Loucy (cell line): ENCODE measurements around the gene ZNF598.
A peak's percentile ranks its signal among the peaks of the same experiment; 100 is the strongest.

Source experiments
- H2AFZ ChIP-seq: fragments of 200-600 bp; sonication (generic); 2 replicates; pipeline ENCODE4 v1.6.0; 2016; ENCODE audit warnings: antibody characterized with exemption, mild to moderate bottlenecking, low read length, moderate library complexity
- H3F3A ChIP-seq: fragments of 200-600 bp; 2 replicates; pipeline ENCODE4 v1.6.0; 2016; ENCODE audit warnings: antibody characterized with exemption, low read depth, mild to moderate bottlenecking
- H3K27me3 ChIP-seq: fragments of 200-600 bp; sonication (generic); 2 replicates; pipeline ENCODE4 v1.6.1; 2014; ENCODE audit warnings: low read length, mild to moderate bottlenecking; ENCODE audit not compliant: insufficient read depth, poor library complexity, severe bottlenecking
- H3K36me3 ChIP-seq: fragments of 200-600 bp; sonication (generic); 2 replicates; pipeline ENCODE4 v1.6.1; 2016; ENCODE audit warnings: low read length; ENCODE audit not compliant: insufficient read depth
- H3K4me1 ChIP-seq: fragments of 200-600 bp; sonication (generic); 2 replicates; pipeline ENCODE4 v1.5.1; 2014; ENCODE audit warnings: low read length, mild to moderate bottlenecking; ENCODE audit not compliant: insufficient read depth, poor library complexity, severe bottlenecking
- H3K4me2 ChIP-seq: fragments of 200-600 bp; sonication (generic); 2 replicates; pipeline ENCODE4 v1.6.0; 2014; ENCODE audit warnings: antibody characterized with exemption, low read length, low read depth, mild to moderate bottlenecking; ENCODE audit not compliant: poor library complexity, severe bottlenecking
- H3K4me3 ChIP-seq: fragments of 200-600 bp; sonication (generic); 2 replicates; pipeline ENCODE4 v1.5.1; 2014; ENCODE audit warnings: low read length, mild to moderate bottlenecking, mixed read lengths; ENCODE audit not compliant: poor library complexity, severe bottlenecking
- H3K79me2 ChIP-seq: fragments of 200-600 bp; sonication (generic); 2 replicates; pipeline ENCODE4 v1.6.1; 2014; ENCODE audit warnings: low read length; ENCODE audit not compliant: insufficient read depth
- H3K9ac ChIP-seq: fragments of 200-600 bp; sonication (generic); 2 replicates; pipeline ENCODE4 v1.6.0; 2014; ENCODE audit warnings: mild to moderate bottlenecking, low read depth, low read length, moderate library complexity; ENCODE audit not compliant: poor library complexity, severe bottlenecking
- H3K9me2 ChIP-seq: fragments of 200-600 bp; sonication (generic); replicated peaks from 2 replicates; pipeline ENCODE4 v1.6.1; 2016; ENCODE audit warnings: low read depth, low read length, mixed read lengths
- H3K9me3 ChIP-seq: fragments of 200-600 bp; sonication (generic); 2 replicates; pipeline ENCODE4 v1.6.1; 2014; ENCODE audit warnings: mild to moderate bottlenecking, antibody characterized with exemption, low read length, low read depth; ENCODE audit not compliant: insufficient read depth
- H4K20me1 ChIP-seq: fragments of 200-600 bp; sonication (generic); 2 replicates; pipeline ENCODE4 v1.6.0; 2014; ENCODE audit warnings: antibody characterized with exemption, low read length, mild to moderate bottlenecking; ENCODE audit not compliant: insufficient read depth, poor library complexity, severe bottlenecking
- CTCF ChIP-seq: fragments of 200-600 bp; sonication (generic); conservative IDR thresholded peaks from 2 replicates; pipeline ENCODE4 v1.5.1; 2014; ENCODE audit warnings: mild to moderate bottlenecking, antibody characterized with exemption, low read length
- EZH2phosphoT487 ChIP-seq: fragments of 200-600 bp; IDR thresholded peaks from 2 replicates; pipeline ENCODE4 v1.6.1; 2018; ENCODE audit warnings: antibody characterized with exemption, mild to moderate bottlenecking, moderate library complexity, borderline replicate concordance

The ZNF598 gene

DNA sequence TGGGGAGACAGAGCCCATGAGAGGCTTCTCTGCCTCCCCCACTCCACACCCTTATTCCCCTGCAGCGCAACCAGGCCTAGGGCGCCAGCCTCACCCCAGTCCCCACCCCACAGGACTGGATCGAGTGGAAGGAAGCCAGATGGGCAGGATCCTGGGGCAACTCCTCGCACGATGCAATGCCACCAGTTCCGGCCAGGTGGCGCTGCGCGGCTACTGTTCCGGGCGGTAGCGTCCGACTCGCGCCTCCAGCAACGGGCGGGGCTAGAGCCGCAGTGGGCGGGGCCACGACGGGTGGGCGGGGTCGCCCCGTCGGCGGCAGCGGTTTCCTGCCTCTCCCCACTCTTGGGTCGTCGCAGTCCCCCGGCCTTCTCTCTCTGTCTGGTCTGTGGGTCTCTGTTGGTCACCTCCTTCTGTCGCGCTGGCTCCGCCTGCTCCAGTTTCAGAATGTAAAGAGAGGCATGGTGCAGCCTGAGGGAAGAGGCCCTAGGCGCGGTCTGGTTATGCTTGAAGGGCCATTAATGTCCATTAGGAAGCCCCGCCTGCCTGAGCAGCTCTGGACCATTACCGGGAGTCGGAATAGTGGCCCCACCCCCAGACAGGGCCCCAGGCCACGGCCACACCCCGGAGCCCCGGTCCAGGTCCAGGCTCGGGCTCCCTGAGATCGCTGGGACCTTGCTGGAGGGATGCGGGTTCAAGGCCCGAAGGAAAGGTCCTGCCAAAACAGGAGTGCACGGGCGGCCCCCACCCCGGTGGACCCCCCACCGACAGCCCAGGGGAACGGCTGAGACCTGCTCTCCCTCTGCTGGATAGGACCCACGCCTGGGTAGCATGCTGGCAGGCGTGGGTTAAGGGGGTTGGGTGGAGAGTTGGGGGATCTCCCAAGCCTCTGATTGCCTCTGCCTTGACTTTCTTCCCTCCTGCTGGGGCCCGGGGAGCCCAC, 13.7 kb upstream of the ZNF598 start:
- H3F3A ChIP-seq: no peaks in the 10 kb centered on the region
- peak overlapping the region; percentile 68 for H3K4me3 ChIP-seq
- no peaks in the 10 kb centered on the region for H4K20me1 ChIP-seq
- peaks cover 10% of the 10 kb centered on the region for H3K4me1 ChIP-seq
- H3K9me3 ChIP-seq: no peaks in the 10 kb centered on the region
- TF ChIP-seq EZH2phosphoT487: no peak
- TF ChIP-seq CTCF: peak; percentile 67
- peaks cover 4% of the 10 kb centered on the region for H3K27me3 ChIP-seq
- H3K9me2 ChIP-seq: no peaks in the 10 kb centered on the region
- no peaks in the 10 kb centered on the region for H3K79me2 ChIP-seq
- peak overlapping the region; percentile 55 for H3K9ac ChIP-seq
- H2AFZ ChIP-seq: peak overlapping the region; percentile 93
- H3K4me2 ChIP-seq: peak overlapping the region; percentile 76
- H3K36me3 ChIP-seq: no peaks in the 10 kb centered on the region

DNA sequence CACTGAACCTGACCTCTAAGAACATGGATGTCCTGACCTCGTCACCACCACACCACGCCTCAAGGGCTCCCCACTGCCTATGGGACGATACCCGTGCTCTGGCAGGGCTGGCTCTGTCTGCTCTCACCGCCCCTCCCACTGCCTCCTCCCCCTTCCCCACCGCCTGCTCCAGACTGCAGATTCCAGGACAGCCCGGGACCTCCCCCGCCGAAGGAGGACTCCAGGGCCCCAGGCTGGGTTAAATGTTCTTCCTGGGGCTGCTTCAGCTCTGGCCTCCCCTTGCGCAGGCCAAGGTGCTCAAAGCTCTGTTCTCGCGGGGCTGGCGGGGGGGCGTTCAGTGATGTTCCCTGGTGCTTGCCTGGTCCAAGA, 13.1 kb upstream of the ZNF598 start:
- H3K9me2 ChIP-seq: no peaks in the 10 kb centered on the region
- H4K20me1 ChIP-seq: no peaks in the 10 kb centered on the region
- H3K4me3 ChIP-seq: peak overlapping the region; percentile 68
- no peak for TF ChIP-seq CTCF
- no peak for TF ChIP-seq EZH2phosphoT487
- no peaks in the 10 kb centered on the region for H3K79me2 ChIP-seq
- H2AFZ ChIP-seq: peak overlapping the region; percentile 93
- H3K4me2 ChIP-seq: peak overlapping the region; percentile 76
- peaks cover 4% of the 10 kb centered on the region for H3K27me3 ChIP-seq
- no peaks in the 10 kb centered on the region for H3K36me3 ChIP-seq
- H3F3A ChIP-seq: no peaks in the 10 kb centered on the region
- peak overlapping the region; percentile 36 for H3K9ac ChIP-seq
- no peaks in the 10 kb centered on the region for H3K9me3 ChIP-seq
- H3K4me1 ChIP-seq: peaks cover 10% of the 10 kb centered on the region

GRCh38 chr16:2019921-2020831, 10.6 kb upstream of the ZNF598 start:
- no peaks in the 10 kb centered on the region for H3K27me3 ChIP-seq
- no peaks in the 10 kb centered on the region for H3K79me2 ChIP-seq
- no peaks in the 10 kb centered on the region for H3F3A ChIP-seq
- H3K9me3 ChIP-seq: no peaks in the 10 kb centered on the region
- H3K4me2 ChIP-seq: no peak overlapping the region
- H3K36me3 ChIP-seq: no peaks in the 10 kb centered on the region
- no peak overlapping the region for H3K4me3 ChIP-seq
- H2AFZ ChIP-seq: no peak overlapping the region
- H3K9me2 ChIP-seq: no peaks in the 10 kb centered on the region
- H3K9ac ChIP-seq: no peak overlapping the region
- peaks cover 10% of the 10 kb centered on the region for H3K4me1 ChIP-seq
- TF ChIP-seq CTCF: no peak
- no peak for TF ChIP-seq EZH2phosphoT487
- H4K20me1 ChIP-seq: no peaks in the 10 kb centered on the region
